Fibroblast of peridontal ligament (primary cell): ENCODE measurements around the gene ARL4C.
"Not testable (repeated sequence)": the region's sequence is repeated elsewhere in the genome, so short reads cannot be mapped to it uniquely, and the experiment has no call there.

Source experiments
- DNase-seq: peaks from one replicate; pipeline ENCODE4 v3.0.0-alpha.2; 2010; ENCODE audit errors: extremely low read depth

The ARL4C gene

DNA sequence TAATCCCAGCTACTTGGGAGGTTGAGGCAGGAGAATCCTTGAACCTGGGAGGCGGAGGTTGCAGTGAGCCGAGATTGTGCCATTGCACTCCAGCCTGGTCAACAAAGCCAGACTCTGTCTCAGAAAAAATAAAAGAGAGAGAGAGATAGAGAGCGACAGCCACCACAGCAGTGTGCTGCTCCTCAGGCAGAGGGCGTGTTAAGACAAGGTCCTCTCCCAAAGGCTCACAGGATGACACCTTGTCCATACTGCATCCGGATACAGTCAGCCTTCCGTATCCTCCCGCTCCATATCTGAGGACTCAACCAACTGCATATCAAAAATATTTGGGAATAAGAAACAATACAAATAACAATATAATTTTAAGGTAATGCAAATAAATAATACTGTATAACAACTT lies 20.1 kb downstream of the ARL4C start:
- DNase-seq: no peak

- no peak for DNase-seq
Observed at GRCh38 chr2:234474654-234475053, 22.2 kb downstream of the ARL4C start.

DNA sequence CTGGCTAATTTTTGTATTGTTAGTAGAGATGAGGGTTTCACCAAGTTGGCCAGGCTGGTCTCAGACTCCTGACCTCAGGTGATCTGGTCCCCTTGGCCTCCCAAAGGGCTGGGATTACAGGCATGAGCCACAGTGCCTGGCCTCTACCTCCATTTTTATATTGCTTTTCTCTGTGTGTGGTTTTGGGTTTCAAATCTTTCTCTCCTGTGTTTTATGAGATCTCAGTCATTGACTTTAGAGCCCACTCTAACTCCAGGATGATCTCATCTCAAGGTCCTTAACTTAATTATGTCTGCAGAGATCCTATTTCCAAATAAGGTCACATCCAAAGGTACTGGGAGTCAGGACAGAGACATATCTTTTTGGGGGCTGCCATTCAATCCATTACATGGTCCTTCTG lies 24.7 kb downstream of the ARL4C start:
- DNase-seq: no peak

- DNase-seq: no peak
Observed at GRCh38 chr2:234469972-234470371, 26.9 kb downstream of the ARL4C start.

GRCh38 chr2:234469251-234469845 lies 27.5 kb downstream of the ARL4C start:
- no peak for DNase-seq

GRCh38 chr2:234468503-234468902 lies 28.4 kb downstream of the ARL4C start:
- peak; percentile 27 for DNase-seq

DNA sequence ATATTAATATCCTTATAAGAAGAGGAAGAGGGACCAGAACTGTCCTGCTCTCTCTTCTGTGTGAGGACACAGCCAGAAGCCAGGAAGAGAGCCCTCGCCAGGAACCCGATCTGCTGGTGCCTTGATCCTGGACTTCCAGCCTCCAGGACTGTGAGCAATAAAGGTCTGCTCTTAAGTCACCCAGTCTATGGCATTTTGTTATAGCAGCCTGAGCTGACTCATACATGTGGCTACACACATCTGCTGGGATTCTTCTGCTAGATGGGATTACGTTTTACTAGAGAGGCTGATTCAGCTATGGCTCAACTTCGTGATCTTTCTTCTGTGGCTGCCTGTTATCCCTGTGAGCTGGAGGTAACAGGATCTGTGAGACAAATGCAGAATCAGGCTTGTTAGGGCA lies 29.6 kb downstream of the ARL4C start:
- DNase-seq: peak; percentile 66

DNA sequence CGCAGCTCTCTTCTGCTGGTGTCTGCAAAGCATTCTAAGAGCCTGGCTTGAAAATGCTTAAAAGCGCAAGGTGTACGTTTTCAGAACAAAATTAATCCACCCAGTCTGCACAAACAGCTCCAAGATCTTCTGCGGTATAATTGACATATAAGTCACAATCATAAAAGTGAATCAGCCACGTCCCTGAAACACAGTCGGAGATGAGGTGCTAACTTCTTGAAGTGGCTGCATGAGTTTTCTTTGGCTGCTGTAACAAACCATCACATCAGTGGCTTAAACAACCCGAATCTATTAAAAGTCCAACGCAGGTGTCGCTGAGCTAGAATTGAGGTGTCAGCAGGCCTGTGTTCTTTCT lies 32.6 kb downstream of the ARL4C start:
- DNase-seq: no peak

- DNase-seq: no peak
Observed at GRCh38 chr2:234463626-234464290, 33.1 kb downstream of the ARL4C start.

GRCh38 chr2:234462218-234462992 lies 34.5 kb downstream of the ARL4C start:
- DNase-seq: no peak

- no peak for DNase-seq
Observed at GRCh38 chr2:234459401-234460009, 37.4 kb downstream of the ARL4C start.

DNA sequence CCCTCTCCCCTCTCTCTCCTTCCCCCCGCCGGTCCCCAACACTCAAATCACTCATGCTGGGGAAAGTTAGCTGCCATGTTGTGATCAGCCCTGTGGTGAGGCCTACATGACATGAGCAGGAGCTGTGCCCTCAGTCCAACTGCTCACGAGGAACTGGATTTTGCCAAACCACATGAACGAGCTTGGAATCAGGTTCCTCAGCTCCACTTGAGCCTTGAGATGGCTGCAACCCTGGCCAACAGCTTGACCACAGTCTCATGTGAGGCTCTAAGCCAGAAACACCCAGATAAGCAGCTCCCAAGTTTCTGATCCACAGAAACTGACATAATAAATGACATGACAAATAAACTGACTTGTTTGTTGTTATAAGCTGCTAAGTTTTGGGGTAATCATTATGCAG lies 38.4 kb downstream of the ARL4C start:
- no peak for DNase-seq

DNA sequence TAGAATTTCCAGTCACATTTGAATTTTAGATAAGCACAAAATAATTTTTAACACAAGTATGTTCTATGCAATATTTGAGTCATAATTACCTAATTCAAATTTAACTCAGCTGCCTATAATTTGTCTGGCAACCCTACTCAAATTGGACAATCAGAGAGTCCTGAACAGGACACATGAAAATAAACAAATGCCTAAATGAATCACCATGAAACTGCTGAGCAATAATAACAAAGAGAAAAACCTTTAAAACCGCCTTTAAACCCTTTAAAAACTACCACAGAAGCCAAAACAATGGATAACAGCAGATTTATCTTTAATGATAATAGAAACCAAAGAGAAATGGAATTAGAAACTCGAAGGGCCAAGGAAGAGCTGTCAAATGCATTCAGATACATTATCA lies 39.5 kb downstream of the ARL4C start:
- DNase-seq: peak; percentile 88

GRCh38 chr2:234455246-234455645 lies 41.6 kb downstream of the ARL4C start:
- DNase-seq: not testable (repeated sequence)

- no peak for DNase-seq
Observed at GRCh38 chr2:234454433-234454832, 42.4 kb downstream of the ARL4C start.

DNA sequence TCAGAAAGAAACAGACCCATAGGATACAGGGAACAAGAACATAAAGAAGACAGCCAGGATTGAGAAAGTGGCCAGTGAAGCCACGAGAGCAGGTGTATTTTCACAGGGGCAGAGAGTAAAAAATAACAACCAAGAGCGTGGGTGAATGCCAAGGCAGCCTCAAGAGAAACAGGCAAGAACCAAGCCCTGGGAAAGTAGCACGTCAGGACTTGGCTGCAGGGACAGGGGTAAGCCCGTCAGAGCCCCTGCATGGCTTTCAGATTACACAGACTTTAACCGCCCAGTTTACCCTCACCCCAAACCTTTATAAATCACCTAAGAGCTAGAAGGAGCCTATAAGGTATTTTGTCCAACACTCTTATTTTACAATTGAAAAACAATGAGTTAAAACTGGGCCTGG lies 43.7 kb downstream of the ARL4C start:
- DNase-seq: no peak

- peak; percentile 91 for DNase-seq
Observed at GRCh38 chr2:234451852-234452625, 44.8 kb downstream of the ARL4C start.

DNA sequence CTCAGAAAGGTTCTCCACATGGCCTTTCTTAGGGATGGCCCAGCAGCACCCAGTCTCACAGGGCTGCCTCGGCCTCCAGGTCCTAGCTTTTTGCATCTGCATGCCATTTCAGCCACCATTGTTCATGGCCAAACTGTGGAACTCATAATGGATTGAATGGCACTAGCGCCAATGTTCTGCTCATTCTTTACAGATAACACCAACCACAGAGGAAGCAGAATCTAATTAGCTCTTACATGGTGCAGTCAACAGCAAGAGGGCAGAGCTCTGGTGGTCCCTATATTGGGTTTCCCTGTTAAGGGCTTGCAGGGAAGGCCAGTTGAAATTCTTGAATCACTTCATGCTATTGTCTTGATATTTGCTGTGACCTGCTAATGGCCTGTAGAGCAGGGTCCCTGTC lies 45.6 kb downstream of the ARL4C start:
- DNase-seq: no peak

GRCh38 chr2:234450431-234451124 lies 46.3 kb downstream of the ARL4C start:
- no peak for DNase-seq

DNA sequence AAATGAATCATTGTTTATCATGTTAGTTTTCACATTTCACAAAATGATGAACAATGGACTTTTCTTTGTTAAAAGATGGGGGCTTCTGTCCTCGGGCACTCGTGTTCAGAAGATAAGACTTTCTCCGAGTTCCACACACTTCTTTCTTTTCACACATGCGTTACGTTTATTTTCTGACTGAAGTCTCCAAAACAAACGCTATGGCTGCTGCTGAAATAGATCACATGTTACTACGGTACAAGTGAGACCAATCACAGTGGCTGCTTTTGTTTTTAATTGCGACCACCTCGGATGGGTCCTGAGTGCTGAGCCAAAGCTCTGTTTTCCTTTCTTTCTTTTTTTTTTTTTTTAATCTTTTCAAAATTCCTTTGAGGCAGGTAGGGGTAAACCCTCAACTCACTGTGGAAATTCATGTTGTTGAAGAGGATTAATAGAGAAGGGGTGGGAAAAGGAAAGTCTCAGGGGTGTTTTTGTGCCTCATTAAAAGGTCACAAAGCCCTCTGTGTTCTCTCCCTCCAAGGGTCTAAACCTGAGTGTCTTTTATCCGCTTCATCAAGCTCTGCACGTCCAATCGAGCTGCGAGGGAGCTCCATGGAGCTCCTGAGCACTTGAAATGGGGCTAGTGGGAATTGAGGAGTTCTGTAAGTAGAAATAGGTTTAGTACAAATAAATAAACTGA lies 48.2 kb downstream of the ARL4C start:
- no peak for DNase-seq

DNA sequence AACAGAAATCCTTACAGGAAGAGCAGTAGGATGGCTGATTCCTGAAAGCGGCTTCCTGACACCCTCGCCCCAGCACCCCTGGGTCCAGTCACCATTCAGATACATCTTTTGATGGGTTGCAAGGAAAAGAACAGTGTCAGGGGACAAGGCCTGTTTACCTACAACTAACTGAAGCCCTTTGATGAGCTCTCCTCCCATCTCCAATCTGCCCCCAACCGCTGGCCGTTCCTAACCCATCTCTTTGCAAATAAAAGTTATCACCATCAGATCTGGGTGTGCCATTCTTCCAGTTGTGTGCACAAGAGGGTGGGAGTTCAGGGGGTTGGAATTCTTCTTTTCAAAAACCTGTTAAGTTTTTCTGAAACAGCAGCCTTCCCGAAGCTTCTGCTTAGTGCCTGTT lies 48.9 kb downstream of the ARL4C start:
- no peak for DNase-seq
